Natural killer cell (primary cell): ENCODE results near the gene WFS1. TPM values are rescaled to one million over a fixed set of nuclear protein-coding genes. Genes with fewer than 3 reads are reported as not detected.

Experiments
- ATAC-seq, 3 donors: fragments of 150-1000 bp in 2 of 3; fragments of 200-7000 bp in 1 of 3; cut with Tn5 transposase; 1 replicate in 1 of 3; 2 replicates in 2 of 3; pipeline ENCODE4 v1.10.0; 2021; ENCODE audit warnings: mild to moderate bottlenecking in 2 of 3, moderate library complexity in 2 of 3
- DNase-seq, 2 donors: peaks; one replicate each; pipeline versions ENCODE4 v3.0.0 to v3.0.0-alpha.2; 2013 to 2021; ENCODE audit warnings: mixed read lengths in 1 of 2
- H3K27ac ChIP-seq: one replicate; pipeline ENCODE4 v1.5.1; 2013; ENCODE audit warnings: mild to moderate bottlenecking, low read length
- H3K27me3 ChIP-seq: one replicate; pipeline ENCODE4 v1.6.1; 2013; ENCODE audit warnings: low read length; ENCODE audit not compliant: control insufficient read depth, insufficient read depth
- H3K36me3 ChIP-seq: one replicate; pipeline ENCODE4 v1.6.1; 2013; ENCODE audit warnings: low read length; ENCODE audit not compliant: control insufficient read depth, insufficient read depth
- H3K4me1 ChIP-seq: one replicate; pipeline ENCODE4 v1.6.1; 2013; ENCODE audit warnings: low read length; ENCODE audit not compliant: control insufficient read depth, insufficient read depth
- H3K4me3 ChIP-seq: one replicate; pipeline ENCODE4 v1.5.1; 2013; ENCODE audit warnings: low read length
- H3K9me3 ChIP-seq: one replicate; pipeline ENCODE4 v1.6.1; 2013; ENCODE audit warnings: low read length; ENCODE audit not compliant: control insufficient read depth, insufficient read depth
- H3K27ac Mint-ChIP-seq, 2 donors: one replicate each; pipeline ENCODE4 v1.8.0; 2022; ENCODE audit warnings: mild to moderate bottlenecking in 2 of 2, mixed read lengths in 2 of 2, moderate library complexity in 1 of 2
- H3K27me3 Mint-ChIP-seq, 2 donors: one replicate each; pipeline ENCODE4 v1.8.0; 2022; ENCODE audit warnings: low read depth in 2 of 2, mixed read lengths in 2 of 2
- H3K36me3 Mint-ChIP-seq: one replicate; pipeline ENCODE4 v1.8.0; 2022; ENCODE audit warnings: mixed read lengths
- H3K4me1 Mint-ChIP-seq, 2 donors: one replicate each; pipeline ENCODE4 v1.8.0; 2022; ENCODE audit warnings: mixed read lengths in 2 of 2
- H3K4me3 Mint-ChIP-seq: one replicate; pipeline ENCODE4 v1.8.0; 2022; ENCODE audit warnings: mild to moderate bottlenecking, moderate library complexity, mixed read lengths
- H3K9me3 Mint-ChIP-seq, 2 donors: one replicate each; pipeline ENCODE4 v1.8.0; 2022; ENCODE audit warnings: mixed read lengths in 2 of 2
- WGBS: methylation state at CpG from one replicate; pipeline ENCODE4 v1.1.7; 2013; ENCODE audit warnings: missing lambda C conversion rate; ENCODE audit not compliant: insufficient coverage; 5-methylcytosine and 5-hydroxymethylcytosine counted together
- intact Hi-C: fragments of 100-400 bp; cut with micrococcal nuclease; formaldehyde crosslinking; loops from one replicate; pipeline ENCODE4 v1.14.2; 2022
- total RNA-seq, 4 donors: library from RNA; stranded (reverse); fragments of 120-200 nt in 1 of 4; gene quantifications; one replicate each; pipeline versions ENCODE4 v1.2.3 to v1.2.4, GENCODE V29; 2013 to 2022
- TF ChIP-seq, protein P1 (sequence below): fragments of 200-600 bp; IDR thresholded peaks from one replicate; pipeline ENCODE4 v1.8.0; 2022; ENCODE audit warnings: antibody characterized with exemption

WFS1 gene
- total RNA-seq, 3 donors from 2014 or later (not counting 1 experiment from before 2014, with no cell fraction given), result 3.0 to 5.6 (median 3.5) TPM

DNA sequence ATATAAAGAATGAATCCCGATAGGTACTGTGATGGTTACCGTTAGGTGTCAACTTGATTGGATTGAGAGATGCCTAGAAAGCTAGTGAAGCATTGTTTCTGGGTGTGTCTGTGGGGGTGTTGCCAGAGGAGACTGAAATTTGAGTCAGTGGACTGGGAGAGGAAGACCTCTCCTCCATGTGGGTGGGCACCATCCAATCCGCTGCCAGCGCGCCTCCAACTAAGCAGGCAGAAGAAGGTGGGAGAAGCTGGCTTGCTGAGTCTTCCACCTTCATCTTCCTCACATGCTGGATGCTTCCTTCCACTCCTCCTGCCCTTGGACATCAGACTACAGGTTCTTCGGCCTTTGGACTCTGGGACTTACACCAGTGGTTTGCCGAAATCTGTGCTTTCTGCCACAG lies 40.1 kb downstream of the WFS1 start:
- peaks cover 37 to 61% of the 10 kb centered on the region in 2 donors for H3K27me3 Mint-ChIP-seq
- Histone ChIP-seq H3K4me3 (no peak overlapping the region), H3K27ac (no peak overlapping the region), H3K36me3 (no peaks in the 10 kb centered on the region), H3K9me3 (no peaks in the 10 kb centered on the region), H3K27me3 (peaks cover 6% of the 10 kb centered on the region), H3K4me1 (peaks cover 3% of the 10 kb centered on the region)
- peak overlapping the region; percentile 78 for H3K4me3 Mint-ChIP-seq
- TF ChIP-seq, protein P1, sequence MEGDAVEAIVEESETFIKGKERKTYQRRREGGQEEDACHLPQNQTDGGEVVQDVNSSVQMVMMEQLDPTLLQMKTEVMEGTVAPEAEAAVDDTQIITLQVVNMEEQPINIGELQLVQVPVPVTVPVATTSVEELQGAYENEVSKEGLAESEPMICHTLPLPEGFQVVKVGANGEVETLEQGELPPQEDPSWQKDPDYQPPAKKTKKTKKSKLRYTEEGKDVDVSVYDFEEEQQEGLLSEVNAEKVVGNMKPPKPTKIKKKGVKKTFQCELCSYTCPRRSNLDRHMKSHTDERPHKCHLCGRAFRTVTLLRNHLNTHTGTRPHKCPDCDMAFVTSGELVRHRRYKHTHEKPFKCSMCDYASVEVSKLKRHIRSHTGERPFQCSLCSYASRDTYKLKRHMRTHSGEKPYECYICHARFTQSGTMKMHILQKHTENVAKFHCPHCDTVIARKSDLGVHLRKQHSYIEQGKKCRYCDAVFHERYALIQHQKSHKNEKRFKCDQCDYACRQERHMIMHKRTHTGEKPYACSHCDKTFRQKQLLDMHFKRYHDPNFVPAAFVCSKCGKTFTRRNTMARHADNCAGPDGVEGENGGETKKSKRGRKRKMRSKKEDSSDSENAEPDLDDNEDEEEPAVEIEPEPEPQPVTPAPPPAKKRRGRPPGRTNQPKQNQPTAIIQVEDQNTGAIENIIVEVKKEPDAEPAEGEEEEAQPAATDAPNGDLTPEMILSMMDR, result no peak
- H3K27ac Mint-ChIP-seq, result no peak overlapping the region
- H3K9me3 Mint-ChIP-seq, result no peaks in the 10 kb centered on the region
- DNase-seq (no peak), ATAC-seq (no peak)
- intact Hi-C loops, result no loop called here
- H3K4me1 Mint-ChIP-seq, result peaks cover 0 to 5% of the 10 kb centered on the region in 2 donors
- no peaks in the 10 kb centered on the region for H3K36me3 Mint-ChIP-seq
- 94% methylated on average over 7 of the region's 7 CpGs for WGBS

DNA sequence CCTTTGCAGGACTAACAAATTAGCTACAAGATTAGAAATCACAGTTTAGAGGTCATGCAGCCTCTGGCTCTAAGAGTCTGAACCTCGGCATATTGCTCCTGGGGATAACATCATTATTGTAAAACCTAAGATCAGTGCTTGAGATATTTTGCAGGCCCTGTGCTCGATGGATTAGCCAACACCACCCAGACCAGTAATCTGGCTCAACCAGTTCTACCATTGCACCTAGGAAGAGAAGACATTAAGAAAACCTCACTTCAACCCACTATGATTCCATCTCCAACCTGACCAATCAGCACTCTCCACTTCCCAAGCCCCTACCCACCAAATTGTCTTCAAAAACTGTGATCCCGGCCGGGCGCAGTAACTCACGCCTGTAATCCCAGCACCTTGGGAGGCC lies 43.6 kb downstream of the WFS1 start:
- TF ChIP-seq, protein P1, result no peak
- Mint-ChIP-seq H3K36me3 (no peaks in the 10 kb centered on the region), H3K4me3 (no peak overlapping the region), H3K4me1 (peaks cover 0 to 4% of the 10 kb centered on the region in 2 donors), H3K9me3 (no peaks in the 10 kb centered on the region), H3K27ac (no peak overlapping the region), H3K27me3 (peaks cover 34 to 59% of the 10 kb centered on the region in 2 donors)
- H3K4me3 ChIP-seq, result no peak overlapping the region
- no peak for ATAC-seq
- intact Hi-C loops, result no loop called here
- no peak for DNase-seq
- no peaks in the 10 kb centered on the region for H3K9me3 ChIP-seq
- no peaks in the 10 kb centered on the region for H3K36me3 ChIP-seq
- H3K4me1 ChIP-seq, result peaks cover 3% of the 10 kb centered on the region
- H3K27me3 ChIP-seq, result peaks cover 2% of the 10 kb centered on the region
- 83% methylated on average over 6 of the region's 6 CpGs for WGBS
- H3K27ac ChIP-seq, result no peak overlapping the region

DNA sequence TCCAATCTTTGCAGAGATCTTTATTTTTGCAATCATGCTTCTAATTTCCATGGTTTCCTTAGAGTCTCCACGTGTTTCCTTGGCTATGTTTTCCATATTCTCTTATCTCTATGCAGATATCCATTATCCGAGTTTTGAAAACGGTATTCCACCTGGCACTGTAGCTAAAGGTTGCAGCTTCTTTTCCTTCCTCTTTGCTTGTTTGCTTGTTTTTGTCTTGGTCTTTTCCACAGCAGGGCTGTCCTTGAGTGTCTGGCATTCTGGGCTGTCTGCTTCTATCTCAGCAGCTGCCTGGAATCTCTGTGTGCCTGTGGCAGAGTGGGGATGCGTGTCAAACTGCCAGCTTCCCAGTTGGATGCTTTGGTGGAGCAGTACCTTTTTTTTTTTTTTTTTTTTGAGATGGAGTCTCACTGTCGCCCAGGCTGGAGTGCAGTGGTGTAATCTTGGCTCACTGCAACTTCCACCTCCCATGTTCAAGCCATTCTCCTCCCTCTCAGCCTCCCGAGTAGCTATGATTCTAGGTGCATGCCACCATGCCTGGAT lies 46.9 kb downstream of the WFS1 start:
- no peak overlapping the region for H3K4me3 ChIP-seq
- no peak overlapping the region for H3K27ac Mint-ChIP-seq
- no peaks in the 10 kb centered on the region for H3K4me1 ChIP-seq
- WGBS, result 57% methylated on average over 6 of the region's 6 CpGs
- peaks cover 4% of the 10 kb centered on the region for H3K9me3 ChIP-seq
- H3K27me3 Mint-ChIP-seq, result peaks cover 17 to 35% of the 10 kb centered on the region in 2 donors
- DNase-seq (no peak), ATAC-seq (no peak)
- TF ChIP-seq, protein P1, result no peak
- no peak overlapping the region for H3K4me3 Mint-ChIP-seq
- peaks cover 0 to 6% of the 10 kb centered on the region in 2 donors for H3K4me1 Mint-ChIP-seq
- no peaks in the 10 kb centered on the region for H3K27me3 ChIP-seq
- H3K27ac ChIP-seq, result no peak overlapping the region
- intact Hi-C loops, result no loop called here
- H3K36me3 Mint-ChIP-seq, result no peaks in the 10 kb centered on the region
- H3K9me3 Mint-ChIP-seq, result no peaks in the 10 kb centered on the region
- H3K36me3 ChIP-seq, result no peaks in the 10 kb centered on the region

DNA sequence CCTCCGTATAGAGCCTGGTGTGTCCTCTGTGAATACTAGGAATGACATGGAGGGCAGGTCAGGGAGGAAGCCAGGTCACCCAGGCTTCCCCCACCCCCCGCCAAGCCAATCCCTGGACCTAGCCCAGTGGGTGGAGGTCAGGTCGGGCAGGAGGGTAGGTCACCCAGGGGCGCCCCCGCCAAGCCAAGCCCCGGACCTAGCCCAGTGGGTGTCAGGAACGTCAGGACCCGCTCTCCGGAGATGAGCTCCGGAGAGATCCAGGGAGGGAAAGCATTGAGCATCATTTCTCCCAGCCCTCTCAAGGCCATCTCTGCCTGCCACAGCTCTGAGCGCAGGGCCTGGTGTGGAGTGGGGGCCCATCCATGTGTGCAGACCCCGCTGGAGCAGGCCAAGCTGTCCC lies 48.6 kb downstream of the WFS1 start:
- 84% methylated on average over 12 of the region's 12 CpGs for WGBS
- H3K27me3 Mint-ChIP-seq, result peaks cover 14 to 25% of the 10 kb centered on the region in 2 donors

More for the DNA sequence above, 48.6 kb downstream of the WFS1 start:
- TF ChIP-seq, protein P1, result no peak
- ATAC-seq (no peak), DNase-seq (no peak)
- Histone ChIP-seq H3K27ac (no peak overlapping the region), H3K4me3 (no peak overlapping the region), H3K36me3 (no peaks in the 10 kb centered on the region), H3K27me3 (no peaks in the 10 kb centered on the region), H3K4me1 (no peaks in the 10 kb centered on the region), H3K9me3 (peaks cover 4% of the 10 kb centered on the region)
- H3K27ac Mint-ChIP-seq, result no peak overlapping the region
- no peaks in the 10 kb centered on the region for H3K9me3 Mint-ChIP-seq
- H3K4me3 Mint-ChIP-seq, result no peak overlapping the region
- peaks cover 0 to 6% of the 10 kb centered on the region in 2 donors for H3K4me1 Mint-ChIP-seq
- no peaks in the 10 kb centered on the region for H3K36me3 Mint-ChIP-seq
- intact Hi-C loops, result no loop called here
